NK-92 treated with Interleukin-12 subunit alpha and Interleukin-12 subunit beta, amount 100 ng/mL, for 24 hours (cell line): ENCODE data around the gene SUSD6.

ENCODE experiments used
- DNase-seq: peaks from one replicate; lab custom pipeline; 2025; lab: John Stamatoyannopoulos, UW

Gene SUSD6

DNA sequence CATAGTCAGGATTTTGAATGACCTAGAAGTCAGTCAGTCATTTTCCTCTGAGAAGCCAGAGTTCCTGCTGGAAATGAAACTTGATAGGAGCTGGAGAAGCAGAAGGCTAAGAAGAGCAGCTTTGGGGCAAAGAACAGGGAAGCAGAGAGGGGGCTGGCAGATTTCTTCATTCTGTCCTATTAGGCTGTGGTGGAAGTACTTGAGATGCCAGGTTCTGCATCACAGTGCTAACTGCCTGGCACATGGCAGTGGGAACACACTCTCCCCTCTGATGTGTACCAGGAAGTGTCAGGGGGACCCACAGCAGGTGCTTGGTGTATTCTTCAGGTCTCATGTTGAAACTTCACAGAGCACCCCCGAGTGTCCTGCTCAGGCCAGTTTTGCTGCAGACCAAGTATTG lies 61.0 kb downstream of the SUSD6 start:
- no peak for DNase-seq

DNA sequence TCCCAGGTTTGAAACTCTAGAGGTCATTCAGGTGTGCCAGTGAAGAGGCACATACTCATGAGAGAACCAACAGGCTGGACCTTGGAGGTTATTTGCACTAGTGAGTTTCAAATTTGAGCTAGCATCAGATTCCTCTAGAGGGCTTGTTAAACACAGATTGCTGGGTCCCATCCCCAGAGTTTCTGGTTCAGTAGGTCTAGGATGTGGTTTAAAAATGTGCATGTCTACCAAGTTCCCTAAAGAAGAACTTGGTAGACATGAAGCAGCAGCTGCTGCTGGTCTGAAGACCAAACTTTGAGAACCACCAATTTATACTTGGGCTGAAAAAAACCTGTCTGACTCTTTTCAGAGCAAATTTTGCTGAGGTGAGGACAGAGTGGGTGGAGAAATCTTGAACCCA lies 61.7 kb downstream of the SUSD6 start:
- no peak for DNase-seq

DNA sequence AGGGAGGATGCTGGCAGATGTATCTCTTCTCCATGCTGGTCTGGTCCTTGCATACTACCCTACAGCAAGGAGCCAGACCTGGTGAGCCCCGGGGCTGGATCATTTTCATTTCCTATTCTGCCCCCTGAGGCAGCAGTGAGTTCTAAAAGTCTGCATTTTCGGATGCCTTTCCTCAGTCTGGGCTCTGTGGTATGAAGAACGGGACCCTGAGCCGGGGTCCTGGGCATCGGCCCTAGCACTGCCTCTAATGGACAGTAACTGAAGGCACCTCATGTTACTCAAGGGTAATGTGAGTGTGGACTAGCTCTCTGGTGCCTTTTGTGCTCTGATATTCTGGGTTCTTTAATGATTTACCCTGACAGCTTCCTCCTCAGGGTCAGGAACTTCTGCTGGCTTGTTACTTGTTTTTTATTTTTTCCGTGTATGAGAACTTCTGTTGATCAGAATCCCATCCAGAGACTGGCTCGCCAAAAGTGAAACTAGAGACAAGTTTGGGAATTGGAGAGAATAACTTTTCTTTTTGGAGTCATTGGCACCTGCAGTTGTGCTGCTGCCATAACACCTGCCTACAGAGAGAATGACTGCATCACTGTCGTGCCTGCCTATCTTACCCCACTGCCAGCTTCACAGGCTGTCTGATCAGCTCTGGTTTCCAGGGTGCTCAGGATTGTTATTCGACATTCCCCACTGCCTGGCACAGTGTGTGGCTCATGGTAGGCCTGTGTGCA lies 62.3 kb downstream of the SUSD6 start:
- no peak for DNase-seq

DNA sequence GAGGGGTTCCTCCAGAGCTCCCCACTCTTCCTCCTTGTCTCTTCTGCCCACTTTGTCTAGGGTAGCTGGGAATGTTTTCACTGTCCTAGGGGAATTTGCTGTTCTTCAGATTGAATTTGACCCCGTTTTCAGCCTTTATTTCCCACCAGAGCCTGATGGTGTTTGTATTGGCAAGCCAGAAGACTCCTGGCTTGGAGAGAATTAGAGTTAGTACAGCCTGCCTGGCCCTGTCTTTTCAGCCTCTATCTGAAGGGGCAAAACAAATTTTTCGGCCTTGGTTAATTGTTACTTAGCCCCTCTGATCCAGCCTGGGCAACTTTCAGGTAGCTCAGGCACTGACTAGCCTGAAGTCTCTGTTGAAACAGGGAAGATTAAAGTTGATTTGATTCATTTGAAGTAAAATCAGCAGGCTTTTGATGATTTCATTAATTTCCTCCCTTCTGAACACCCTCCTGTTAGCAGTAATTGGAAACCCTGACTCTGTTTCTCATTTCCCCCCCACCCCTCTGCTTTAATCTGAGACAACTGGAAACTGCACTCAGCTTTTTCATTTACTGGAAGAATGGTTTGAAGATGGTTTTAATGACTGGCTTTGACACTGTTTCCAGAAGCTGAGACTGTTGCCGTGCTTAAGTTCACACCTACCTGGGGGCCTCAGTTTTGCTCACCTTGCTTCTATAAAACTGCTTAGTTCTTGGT lies 63.3 kb downstream of the SUSD6 start:
- DNase-seq, result no peak

DNA sequence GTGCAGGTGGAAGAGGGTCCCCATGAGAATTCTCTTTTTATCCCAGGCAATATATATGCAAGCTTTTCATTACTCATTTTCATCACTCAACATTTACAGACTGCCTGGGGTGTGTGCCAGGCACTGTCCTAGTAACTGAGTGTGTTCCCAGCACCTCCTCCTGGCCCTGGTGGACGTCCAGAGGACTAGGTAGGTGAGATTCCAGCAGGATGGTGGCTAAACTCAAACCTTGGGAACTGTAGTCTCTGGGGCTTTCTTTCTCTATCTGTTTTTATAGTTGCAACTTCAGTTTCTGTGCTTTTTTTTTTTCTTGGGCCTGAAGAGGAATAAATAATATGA lies 63.8 kb downstream of the SUSD6 start:
- DNase-seq, result no peak

DNA sequence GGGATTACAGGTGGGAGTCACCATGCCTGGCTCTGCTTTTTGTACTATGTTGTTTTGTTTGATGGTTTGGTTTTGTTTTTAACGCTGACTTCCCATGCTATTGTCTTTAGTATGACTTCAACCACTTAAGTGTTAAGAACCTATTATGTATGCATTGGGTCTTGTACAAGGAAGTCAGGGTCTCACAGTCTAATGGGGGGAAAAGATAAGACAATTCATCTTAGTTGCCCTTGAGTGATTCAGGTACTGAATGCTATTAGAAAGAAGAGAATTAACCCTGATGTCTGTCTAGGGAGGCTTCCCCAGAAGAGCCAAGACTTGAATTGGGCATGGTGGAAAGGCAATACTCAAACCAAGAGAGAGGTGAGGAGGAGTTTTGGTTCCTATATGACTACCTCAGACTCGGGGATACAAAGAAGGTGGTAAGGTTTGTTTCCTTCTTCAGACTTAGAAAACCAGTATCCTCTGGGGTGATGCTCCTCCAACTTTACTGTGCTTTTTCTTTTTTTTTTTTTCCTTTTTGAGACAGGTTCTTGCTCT lies 64.6 kb downstream of the SUSD6 start:
- DNase-seq, result no peak

DNA sequence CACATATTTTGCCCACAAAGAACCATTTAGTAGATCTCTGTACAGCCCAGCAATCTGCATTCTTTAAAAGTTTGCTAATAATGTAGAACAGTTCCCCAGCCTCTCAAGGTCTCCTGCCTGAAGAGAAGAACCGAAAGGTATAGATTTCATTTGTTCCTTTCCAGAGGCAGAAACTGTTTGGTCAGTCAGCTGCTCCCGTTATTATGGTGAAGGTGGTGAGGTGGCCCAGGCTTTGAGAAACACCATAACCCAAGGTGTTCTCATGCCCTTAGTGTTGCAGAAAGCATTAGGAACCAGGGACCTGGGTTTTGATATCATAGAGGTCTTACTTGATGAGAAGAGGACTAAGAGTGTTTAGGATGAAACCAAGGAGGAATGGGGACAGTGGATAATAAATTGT lies 65.3 kb downstream of the SUSD6 start:
- DNase-seq, result no peak

DNA sequence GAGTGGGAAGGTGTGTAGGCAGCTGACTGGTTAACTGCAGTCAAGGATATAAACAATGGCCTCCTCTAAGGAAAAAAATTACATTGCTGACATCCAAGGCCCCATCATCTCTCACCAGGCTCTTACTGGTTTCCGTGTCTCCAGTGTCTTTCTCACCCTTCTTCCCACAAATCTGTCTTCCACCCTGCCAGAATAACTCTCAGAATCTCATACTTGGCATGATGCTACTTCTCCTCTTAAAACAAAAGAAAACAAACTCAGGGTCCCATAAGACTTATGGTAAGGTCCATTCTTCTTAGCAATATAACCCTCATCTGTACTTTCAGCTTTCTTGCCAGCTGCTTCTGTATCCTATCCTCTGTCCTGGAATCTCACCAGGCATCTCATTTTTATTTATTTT lies 68.9 kb downstream of the SUSD6 start:
- no peak for DNase-seq

DNA sequence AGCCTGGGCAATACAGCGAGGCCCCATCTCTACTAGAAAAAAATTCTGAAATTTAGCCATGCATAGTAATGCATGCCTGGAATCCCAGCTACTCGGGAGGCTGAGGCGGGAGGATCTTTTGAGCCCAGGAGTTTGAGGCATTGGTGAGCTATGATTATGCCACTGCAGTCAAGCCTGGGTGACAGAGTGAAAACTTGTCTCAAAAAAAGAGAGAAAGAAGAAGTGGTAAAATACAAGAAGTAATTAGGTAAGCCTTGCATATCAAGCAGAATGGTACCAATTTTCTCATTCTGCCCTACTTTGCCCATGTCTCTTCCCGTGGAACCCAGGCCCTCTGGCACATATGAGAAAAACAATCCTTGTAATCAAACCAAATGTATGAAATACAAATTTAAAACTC lies 70.7 kb downstream of the SUSD6 start:
- DNase-seq, result no peak

DNA sequence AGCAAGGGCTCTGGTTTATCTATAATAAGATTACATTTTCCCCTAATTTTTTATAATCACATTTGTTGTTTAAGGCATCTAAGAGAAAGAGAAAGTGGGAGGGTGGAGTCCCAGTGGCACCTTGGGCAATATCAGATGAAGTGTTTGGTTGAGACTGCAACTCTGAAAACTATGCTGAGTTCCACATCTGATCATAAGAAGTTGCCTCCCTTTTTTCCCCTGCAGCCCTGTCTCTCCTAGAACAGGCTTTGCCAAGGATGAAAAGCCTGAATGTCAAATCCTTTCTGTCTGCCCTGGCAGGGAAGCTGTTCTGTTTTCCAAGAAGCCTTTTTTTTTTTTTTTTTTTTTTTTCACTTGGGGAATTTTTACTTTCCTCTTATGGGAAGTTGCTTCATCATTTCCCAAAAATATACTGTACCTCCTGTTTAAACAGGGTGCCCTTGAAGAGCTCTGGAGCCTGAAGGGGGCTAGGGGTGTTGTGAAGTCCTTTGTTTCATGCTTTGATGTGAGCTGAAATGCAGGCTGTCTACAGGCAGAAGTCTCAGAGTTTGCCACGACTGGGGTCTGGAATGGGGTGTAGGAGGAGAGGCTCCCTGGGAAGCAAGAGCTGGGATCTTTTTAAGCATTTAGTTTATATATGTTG lies 71.3 kb downstream of the SUSD6 start:
- no peak for DNase-seq

DNA sequence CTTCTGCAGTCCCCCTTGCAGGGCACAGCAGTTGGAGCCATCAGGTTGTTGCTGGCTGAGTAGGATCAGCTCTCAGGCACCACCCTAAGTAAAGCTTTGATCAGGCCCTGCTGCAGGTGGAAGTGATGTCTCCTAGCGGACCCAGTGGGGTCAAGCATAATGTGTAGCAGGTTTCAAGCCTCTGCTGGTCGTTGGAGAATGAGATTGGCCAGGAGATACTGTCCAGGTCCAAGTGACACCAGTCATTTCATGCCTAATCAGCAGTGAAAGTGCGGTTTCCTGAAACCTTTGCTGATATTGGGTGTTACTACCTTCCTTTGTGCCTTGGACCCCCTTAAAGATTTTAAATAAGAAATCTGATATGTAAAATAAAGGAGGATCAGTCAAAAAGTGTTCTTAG lies 72.6 kb downstream of the SUSD6 start:
- DNase-seq, result no peak

DNA sequence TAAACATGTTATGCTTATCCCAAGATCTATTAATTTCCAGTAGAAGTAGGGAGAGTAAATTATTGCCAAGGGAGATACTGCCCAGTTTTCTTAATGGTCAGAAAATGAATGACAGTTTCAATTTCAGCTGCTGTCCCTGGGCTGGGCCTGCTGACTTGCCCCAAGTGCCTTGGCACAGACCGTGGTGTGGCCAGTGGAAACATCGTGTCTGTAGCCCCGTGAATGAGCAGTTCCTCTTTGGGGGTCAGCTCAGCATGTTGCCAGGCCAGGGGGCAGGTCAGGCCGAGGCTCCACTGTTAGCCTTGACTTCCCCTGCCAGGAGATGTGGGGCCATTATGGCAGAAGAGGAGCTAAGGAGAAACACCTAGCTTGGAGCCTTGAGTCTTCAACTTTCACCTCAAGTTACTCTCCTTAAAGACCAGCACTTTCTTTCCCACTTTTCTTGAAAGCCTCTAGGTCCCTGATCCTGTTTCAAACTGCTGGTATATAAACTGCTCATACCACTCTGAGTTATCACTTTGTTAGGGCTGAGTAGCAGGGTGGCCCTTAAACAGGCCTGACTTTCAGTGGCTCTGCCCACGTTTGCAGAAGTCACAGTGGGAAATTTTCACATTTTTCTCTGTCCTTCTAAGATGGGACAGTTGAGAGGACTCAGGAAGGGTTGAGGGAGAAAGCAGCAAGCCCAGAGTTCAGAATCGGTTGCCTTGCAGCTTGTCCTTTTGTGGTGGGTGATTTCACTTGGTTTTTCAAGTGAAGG lies 73.2 kb downstream of the SUSD6 start:
- DNase-seq, result no peak

DNA sequence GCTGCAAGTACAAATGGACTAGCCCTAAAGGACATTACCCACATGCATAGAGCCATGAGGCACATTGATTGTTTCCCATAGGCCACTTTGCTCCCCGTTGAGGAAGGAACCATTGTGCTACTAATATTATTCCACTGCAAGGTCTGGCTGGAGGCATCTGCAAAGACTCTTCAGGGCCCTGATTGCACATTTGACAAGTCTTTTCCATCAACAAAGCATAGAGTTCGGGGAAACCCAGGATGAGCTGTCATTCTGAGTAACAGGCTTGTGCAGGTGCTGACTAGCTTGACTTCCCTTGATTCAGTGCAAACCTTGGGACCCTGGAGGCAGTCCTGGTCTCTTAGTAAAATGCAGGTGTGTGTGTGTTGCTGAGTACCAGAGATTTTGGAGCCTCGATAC lies 73.8 kb downstream of the SUSD6 start:
- peak; percentile 61 for DNase-seq

DNA sequence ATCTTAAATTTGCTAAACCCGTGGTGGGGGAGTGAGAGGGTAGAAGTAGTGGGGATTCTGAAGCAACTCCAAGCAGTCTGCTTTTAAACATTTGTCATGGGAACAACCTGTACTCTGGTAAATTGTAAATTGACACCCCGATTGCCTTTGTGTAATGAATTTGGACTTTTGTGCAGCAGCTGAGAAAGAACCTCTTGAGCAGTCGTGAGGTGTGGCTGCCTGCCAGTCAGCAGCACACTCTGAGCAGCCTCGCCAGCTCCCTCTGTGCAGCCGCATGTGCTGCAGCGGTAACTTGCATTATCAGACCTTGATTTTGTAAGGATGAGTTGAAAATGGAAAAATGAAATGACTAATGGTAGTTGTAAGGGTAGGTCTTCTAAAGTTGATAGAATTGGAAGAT lies 74.3 kb downstream of the SUSD6 start:
- DNase-seq, result no peak

DNA sequence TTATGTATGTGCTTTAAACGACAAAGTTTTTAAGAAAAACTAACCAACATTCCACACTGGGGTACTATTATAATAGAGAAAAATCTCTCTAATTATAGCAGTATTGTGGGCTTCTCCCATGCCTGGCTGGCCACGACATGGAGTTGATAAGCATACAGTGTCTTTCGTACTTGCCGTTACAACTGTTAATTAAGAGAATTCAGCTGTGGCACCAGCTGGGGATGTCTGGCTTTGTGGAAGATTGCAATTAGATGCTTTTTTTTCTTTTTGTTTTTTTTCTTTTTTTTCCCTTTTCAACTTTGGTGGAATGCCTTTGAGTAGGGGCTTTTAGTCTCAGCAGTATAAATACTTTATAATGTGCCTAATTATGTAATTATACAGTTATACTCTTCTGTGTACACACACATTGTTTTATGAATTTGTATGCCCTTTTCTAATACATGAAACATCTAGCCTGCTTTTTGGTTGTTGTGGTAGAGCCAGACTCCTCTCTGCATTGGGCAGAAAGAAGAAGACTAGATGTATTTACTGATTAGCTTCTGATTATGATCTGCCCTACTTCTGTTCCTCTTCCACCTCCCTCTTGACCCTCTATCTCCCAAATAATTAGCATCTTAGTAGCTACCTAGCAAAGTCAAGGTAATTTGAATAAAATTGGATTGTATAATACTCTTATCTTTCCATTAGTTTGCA lies 76.4 kb downstream of the SUSD6 start:
- DNase-seq, result no peak

DNA sequence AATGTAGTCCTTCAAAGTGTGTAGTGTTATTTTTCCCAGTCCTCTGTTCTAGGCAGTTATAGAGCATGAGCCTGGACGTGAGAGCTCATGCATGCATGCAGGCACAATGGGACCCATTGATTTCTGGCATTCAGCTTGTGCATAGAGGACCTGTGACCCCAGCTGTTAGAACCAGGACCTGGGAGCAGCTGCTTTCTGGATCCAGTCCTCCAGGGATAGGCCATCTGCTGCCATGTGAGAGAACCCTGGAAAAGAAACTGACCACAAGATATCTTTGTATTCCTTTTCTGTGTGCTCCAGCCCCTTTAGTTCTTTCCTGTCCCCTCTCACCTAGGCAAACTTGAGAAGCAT lies 76.9 kb downstream of the SUSD6 start:
- no peak for DNase-seq

DNA sequence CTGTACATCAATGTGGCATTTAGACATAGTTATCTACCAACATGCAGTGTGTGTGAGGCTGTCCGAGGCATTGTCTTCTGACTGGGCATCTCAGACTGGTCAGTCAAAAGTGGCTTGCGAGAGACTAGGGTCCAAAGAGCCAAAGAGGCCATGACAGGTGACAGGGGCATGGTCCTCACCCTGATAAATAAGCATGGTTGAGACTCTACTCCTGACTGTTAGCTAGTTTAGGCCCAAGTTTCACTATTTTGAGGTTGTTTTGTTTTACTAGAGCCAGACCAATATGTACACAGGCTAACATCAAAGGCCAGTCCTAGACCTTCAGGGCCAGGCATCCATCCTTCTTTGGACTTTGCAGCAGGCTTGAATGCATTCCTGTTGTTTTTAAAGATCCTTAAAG lies 78.6 kb downstream of the SUSD6 start:
- DNase-seq, result no peak

DNA sequence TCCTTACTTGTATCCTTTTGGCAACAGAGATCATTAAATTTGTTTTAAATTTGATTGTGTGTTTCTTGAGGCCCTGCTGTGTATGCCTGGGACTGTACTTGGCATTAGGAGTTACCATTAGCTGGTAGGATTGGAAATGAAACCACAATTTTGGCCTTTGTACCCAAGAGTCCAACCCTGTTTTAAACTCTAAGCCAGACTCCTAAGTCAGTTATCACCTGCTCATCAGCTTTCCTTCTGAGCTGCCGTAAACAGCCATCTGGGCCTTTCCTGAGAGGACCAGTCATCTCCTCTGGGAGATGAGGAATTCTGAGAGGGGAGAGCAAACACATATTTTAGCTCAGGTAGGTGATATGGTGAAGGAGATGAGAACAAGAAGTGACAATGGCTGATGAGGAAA lies 81.2 kb downstream of the SUSD6 start:
- DNase-seq, result no peak

DNA sequence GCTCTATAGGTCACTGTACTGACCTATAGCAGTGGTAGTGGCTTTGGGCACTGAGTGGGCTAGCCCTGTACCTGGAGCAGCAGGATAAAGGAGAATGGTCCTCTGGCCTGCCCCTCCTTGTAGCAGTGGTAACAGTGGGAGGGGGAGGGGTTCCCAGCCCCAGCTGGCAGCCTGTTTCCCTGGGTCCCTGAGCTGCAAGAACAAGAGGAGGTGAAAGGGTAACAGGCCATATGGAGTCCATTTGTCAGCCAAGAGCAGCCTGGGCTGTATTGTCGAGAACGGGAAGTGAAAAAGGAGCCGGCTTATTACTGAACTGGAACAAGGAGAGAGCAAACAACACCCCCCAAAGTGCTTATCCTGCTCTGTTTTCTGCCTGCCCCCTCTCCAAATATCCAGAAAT lies 81.7 kb downstream of the SUSD6 start:
- DNase-seq, result no peak

DNA sequence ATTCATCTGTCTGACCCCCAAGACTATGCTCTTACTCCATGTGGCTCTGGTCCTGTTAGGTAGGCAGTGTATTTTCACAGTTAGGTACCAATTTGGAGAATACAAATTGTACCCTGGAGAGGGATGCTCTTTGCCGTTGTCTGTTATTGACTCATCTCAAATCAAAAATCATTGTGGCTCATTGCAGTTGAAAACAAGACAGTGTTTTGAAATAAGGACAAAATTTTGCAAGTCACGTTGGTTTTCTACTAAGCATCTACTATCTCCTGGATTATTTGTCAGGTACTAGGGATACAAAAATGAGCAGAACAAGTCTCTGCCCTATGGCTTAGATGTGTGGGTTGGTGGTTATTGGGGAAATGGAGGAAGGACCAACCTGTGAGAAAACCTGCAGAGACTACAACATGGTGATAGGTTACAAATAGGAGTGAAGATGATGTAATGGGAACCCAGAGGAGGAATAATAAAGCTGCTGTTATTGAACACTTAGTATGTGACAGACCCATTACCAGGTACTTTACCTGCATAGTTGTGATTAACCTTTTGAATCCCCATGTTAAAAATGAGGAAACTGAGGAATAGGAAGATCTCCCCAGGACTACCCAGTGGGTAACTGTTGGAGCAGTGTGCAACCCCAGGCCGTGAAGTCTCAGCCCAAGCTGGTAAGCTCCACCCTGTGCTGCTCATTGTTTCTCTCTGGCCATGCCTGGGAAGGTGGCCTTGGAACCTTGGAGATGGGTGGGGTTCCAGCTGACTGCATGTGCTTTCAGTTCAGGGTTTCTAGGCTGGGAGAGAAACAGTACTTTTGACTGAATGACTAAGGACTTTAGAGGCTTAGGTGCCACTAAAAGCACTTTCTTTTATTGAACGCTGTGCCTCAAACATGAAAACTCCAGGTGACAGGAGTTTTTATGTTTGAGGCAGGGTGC lies 82.7 kb downstream of the SUSD6 start:
- no peak for DNase-seq

DNA sequence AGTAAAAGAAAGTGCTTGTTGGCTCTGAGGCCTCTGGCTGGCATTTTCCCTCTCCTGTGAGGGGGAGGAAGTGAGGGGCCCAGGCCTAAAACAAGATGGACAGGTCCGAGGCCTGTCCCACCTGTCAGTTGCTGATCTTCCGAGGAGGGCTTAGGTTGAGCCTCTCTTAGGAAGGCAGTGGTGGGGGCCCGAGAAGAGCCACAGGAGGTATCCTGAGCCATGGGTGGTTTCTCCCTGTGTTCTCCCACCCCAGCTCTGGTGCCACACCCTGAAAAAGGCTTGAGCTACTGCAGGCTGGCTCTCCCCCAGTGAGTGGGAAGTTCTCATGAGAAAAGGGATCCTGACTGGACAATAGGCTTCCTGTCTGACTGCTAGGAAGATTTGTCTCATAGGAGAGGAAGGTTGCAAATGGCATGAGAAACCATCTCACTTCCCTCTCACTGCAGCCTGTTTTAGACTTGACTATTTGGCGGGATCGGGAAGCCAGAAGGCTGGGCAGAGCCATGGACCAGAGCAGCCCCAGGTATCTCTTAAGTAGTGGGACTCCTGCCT lies 83.4 kb downstream of the SUSD6 start:
- no peak for DNase-seq
